Measurements from ENCODE around the gene ANO2. TPM values are rescaled to one million over a fixed set of nuclear protein-coding genes. Genes with fewer than 3 reads are reported as not detected.

Gene ANO2
- polyA plus RNA-seq, 1 donor from 2014 or later, result 1.8 TPM

DNA sequence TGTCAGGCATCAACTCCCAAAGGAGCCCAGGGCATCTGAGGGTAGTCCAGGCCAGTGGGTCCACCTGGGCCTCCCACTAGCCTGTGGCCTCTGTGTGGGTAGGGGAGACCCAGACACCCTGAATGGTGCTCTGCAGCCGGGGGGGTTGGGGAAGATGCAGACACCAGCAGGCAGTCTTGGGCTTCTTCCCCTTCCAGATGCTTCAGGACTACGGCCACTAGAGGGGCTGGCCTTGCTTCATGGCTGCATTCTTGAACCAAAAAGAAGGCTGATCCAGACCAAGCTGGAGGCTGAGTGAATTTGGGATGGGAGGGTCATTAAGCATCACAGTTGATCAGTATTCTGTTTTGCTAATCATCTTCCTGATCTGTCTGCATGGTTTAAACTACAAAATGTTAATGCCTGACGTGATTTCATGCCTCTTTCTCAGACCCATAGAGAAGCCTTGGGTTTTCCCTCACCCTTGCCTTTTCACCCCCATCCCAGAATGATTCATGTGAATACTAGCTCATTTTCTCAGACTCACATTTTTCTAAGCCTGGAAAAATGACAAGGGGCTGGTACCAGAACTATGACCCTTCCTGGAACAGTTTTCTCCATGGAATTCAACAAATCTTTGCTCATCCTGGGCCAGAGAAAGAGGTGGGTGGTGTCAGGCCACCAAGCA, 379.0 kb downstream of the ANO2 start:
- Histone ChIP-seq H3K9me2 (ENCODE audit: insufficient read depth, low read length) (no peaks in the 10 kb centered on the region), H2AFZ (ENCODE audit: low read depth, low read length) (no peak overlapping the region), H3K36me3 (ENCODE audit: insufficient read depth, low read length) (no peaks in the 10 kb centered on the region), H3K4me3 (ENCODE audit: low read length) (no peak overlapping the region), H3F3A (ENCODE audit: insufficient read depth, low read length, poor library complexity, severe bottlenecking) (no peaks in the 10 kb centered on the region), H3K4me2 (ENCODE audit: low read length) (no peak overlapping the region), H3K9ac (ENCODE audit: low read length) (no peak overlapping the region), H3K9me3 (ENCODE audit: low read length) (no peaks in the 10 kb centered on the region), H3K27ac (ENCODE audit: low read length) (no peak overlapping the region), H4K20me1 (ENCODE audit: insufficient read depth) (no peaks in the 10 kb centered on the region), H3K27me3 (ENCODE audit: insufficient read depth, low read depth, low read length) (no peaks in the 10 kb centered on the region), H3K79me2 (replicated peaks; ENCODE audit: insufficient read depth, low read length) (no peaks in the 10 kb centered on the region)
- TF ChIP-seq MXI1 (conservative IDR thresholded peaks at IDR 0.05; ENCODE audit: poor library complexity, severe bottlenecking), result no peak
- TF ChIP-seq CTCF (IDR thresholded peaks at IDR 0.05; ENCODE audit: poor library complexity, severe bottlenecking), result no peak
- TF ChIP-seq TAF1 (IDR thresholded peaks at IDR 0.05; ENCODE audit: low read depth), result no peak
- no peak for TF ChIP-seq EZH2 (IDR thresholded peaks at IDR 0.05; ENCODE audit: borderline replicate concordance, insufficient read depth, low read length, poor library complexity, severe bottlenecking)
- TF ChIP-seq, protein P1, sequence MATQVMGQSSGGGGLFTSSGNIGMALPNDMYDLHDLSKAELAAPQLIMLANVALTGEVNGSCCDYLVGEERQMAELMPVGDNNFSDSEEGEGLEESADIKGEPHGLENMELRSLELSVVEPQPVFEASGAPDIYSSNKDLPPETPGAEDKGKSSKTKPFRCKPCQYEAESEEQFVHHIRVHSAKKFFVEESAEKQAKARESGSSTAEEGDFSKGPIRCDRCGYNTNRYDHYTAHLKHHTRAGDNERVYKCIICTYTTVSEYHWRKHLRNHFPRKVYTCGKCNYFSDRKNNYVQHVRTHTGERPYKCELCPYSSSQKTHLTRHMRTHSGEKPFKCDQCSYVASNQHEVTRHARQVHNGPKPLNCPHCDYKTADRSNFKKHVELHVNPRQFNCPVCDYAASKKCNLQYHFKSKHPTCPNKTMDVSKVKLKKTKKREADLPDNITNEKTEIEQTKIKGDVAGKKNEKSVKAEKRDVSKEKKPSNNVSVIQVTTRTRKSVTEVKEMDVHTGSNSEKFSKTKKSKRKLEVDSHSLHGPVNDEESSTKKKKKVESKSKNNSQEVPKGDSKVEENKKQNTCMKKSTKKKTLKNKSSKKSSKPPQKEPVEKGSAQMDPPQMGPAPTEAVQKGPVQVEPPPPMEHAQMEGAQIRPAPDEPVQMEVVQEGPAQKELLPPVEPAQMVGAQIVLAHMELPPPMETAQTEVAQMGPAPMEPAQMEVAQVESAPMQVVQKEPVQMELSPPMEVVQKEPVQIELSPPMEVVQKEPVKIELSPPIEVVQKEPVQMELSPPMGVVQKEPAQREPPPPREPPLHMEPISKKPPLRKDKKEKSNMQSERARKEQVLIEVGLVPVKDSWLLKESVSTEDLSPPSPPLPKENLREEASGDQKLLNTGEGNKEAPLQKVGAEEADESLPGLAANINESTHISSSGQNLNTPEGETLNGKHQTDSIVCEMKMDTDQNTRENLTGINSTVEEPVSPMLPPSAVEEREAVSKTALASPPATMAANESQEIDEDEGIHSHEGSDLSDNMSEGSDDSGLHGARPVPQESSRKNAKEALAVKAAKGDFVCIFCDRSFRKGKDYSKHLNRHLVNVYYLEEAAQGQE (IDR thresholded peaks at IDR 0.05; ENCODE audit: borderline replicate concordance), result no peak
- no peak for TF ChIP-seq POLR2AphosphoS5 (IDR thresholded peaks at IDR 0.05)
- no peak for TF ChIP-seq EP300 (conservative IDR thresholded peaks at IDR 0.05; ENCODE audit: poor library complexity, severe bottlenecking)
- TF ChIP-seq SMC3 (conservative IDR thresholded peaks at IDR 0.05; ENCODE audit: poor library complexity), result no peak
- TF ChIP-seq RAD21 (conservative IDR thresholded peaks at IDR 0.05), result no peak

DNA sequence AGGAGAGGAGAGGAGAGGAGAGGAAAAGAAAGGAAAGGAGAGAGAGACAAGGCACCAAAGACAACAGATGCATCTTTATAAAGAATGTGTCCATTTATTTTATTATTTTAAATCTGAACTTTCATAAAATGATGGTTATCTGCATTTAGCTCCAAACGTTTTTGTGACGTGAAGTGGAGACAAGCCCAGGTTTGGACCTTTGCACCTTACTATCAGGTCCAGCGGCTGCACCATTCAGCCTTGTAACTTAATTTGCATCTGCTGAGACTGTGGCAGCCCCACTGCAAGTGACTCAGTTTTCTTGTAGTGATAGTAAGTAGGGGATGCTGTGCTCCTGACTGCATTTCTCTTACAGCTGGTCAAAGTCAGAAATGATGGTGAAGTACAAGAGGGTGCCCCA, 382.5 kb downstream of the ANO2 start:
- Histone ChIP-seq H3K27me3 (ENCODE audit: insufficient read depth, low read depth, low read length) (no peaks in the 10 kb centered on the region), H3K9me2 (ENCODE audit: insufficient read depth, low read length) (no peaks in the 10 kb centered on the region), H2AFZ (ENCODE audit: low read depth, low read length) (no peak overlapping the region), H4K20me1 (ENCODE audit: insufficient read depth) (no peaks in the 10 kb centered on the region), H3K4me3 (ENCODE audit: low read length) (no peak overlapping the region), H3K27ac (ENCODE audit: low read length) (no peak overlapping the region), H3K9ac (ENCODE audit: low read length) (no peak overlapping the region), H3K9me3 (ENCODE audit: low read length) (no peaks in the 10 kb centered on the region), H3K36me3 (ENCODE audit: insufficient read depth, low read length) (no peaks in the 10 kb centered on the region), H3F3A (ENCODE audit: insufficient read depth, low read length, poor library complexity, severe bottlenecking) (no peaks in the 10 kb centered on the region), H3K79me2 (replicated peaks; ENCODE audit: insufficient read depth, low read length) (no peaks in the 10 kb centered on the region), H3K4me2 (ENCODE audit: low read length) (no peak overlapping the region)
- TF ChIP-seq TAF1 (IDR thresholded peaks at IDR 0.05; ENCODE audit: low read depth) (no peak), MXI1 (conservative IDR thresholded peaks at IDR 0.05; ENCODE audit: poor library complexity, severe bottlenecking) (no peak), CTCF (IDR thresholded peaks at IDR 0.05; ENCODE audit: poor library complexity, severe bottlenecking) (no peak), EP300 (conservative IDR thresholded peaks at IDR 0.05; ENCODE audit: poor library complexity, severe bottlenecking) (no peak), EZH2 (IDR thresholded peaks at IDR 0.05; ENCODE audit: borderline replicate concordance, insufficient read depth, low read length, poor library complexity, severe bottlenecking) (no peak), POLR2AphosphoS5 (IDR thresholded peaks at IDR 0.05) (no peak), RAD21 (conservative IDR thresholded peaks at IDR 0.05) (no peak), SMC3 (conservative IDR thresholded peaks at IDR 0.05; ENCODE audit: poor library complexity) (no peak)
- TF ChIP-seq, protein P1 (IDR thresholded peaks at IDR 0.05; ENCODE audit: borderline replicate concordance), result no peak

Data from neural cell (in vitro differentiated cells).